GM23338 (cell line): Measurements from ENCODE around the gene BCAS1. TPM values are rescaled to one million over a fixed set of nuclear protein-coding genes. Genes with fewer than 3 reads are reported as not detected.

Experiments used
- ATAC-seq: fragments of 200-7000 bp; cut with Tn5 transposase; 3 replicates; pipeline ENCODE4 v1.9.1; 2020
- DNase-seq: peaks from one replicate; pipeline ENCODE4 v3.0.0-alpha.2; 2015; ENCODE audit warnings: low spot score
- H2AFZ ChIP-seq: fragments of 200-600 bp; sonication (generic); 2 replicates; pipeline ENCODE4 v1.8.0; 2016; ENCODE audit warnings: antibody characterized with exemption, mild to moderate bottlenecking, moderate library complexity
- H3F3A ChIP-seq: fragments of 200-600 bp; sonication (generic); replicated peaks from 2 replicates; pipeline ENCODE4 v1.8.0; 2017; ENCODE audit warnings: antibody characterized with exemption, mixed run types, low read depth
- H3K27ac ChIP-seq: fragments of 200-600 bp; sonication (generic); 2 replicates; pipeline ENCODE4 v1.6.1; 2016; ENCODE audit warnings: low read depth
- H3K27me3 ChIP-seq: fragments of 200-600 bp; sonication (generic); 2 replicates; pipeline ENCODE4 v1.8.0; 2016; ENCODE audit warnings: mild to moderate bottlenecking, mixed run types, moderate library complexity; ENCODE audit not compliant: insufficient read depth
- H3K36me3 ChIP-seq: fragments of 200-600 bp; sonication (generic); 2 replicates; pipeline ENCODE4 v1.8.0; 2016; ENCODE audit warnings: mild to moderate bottlenecking; ENCODE audit not compliant: insufficient read depth
- H3K4me1 ChIP-seq: fragments of 200-600 bp; sonication (generic); 2 replicates; pipeline ENCODE4 v1.8.0; 2016; ENCODE audit warnings: mild to moderate bottlenecking, moderate library complexity; ENCODE audit not compliant: insufficient read depth
- H3K4me2 ChIP-seq: fragments of 200-600 bp; sonication (generic); 2 replicates; pipeline ENCODE4 v1.7.1; 2017; ENCODE audit warnings: mixed run types
- H3K4me3 ChIP-seq: fragments of 200-600 bp; sonication (generic); 2 replicates; pipeline ENCODE4 v1.6.1; 2016; ENCODE audit warnings: mixed run types
- H3K79me2 ChIP-seq: fragments of 200-600 bp; sonication (generic); replicated peaks from 2 replicates; pipeline ENCODE4 v1.8.0; 2017; ENCODE audit warnings: mild to moderate bottlenecking; ENCODE audit not compliant: insufficient read depth
- H3K9me2 ChIP-seq: fragments of 200-600 bp; sonication (generic); 2 replicates; pipeline ENCODE4 v1.8.0; 2017; ENCODE audit not compliant: insufficient read depth
- H4K20me1 ChIP-seq: fragments of 200-600 bp; sonication (generic); replicated peaks from 2 replicates; pipeline ENCODE4 v1.8.0; 2017; ENCODE audit warnings: mild to moderate bottlenecking; ENCODE audit not compliant: insufficient read depth
- H3K27ac Mint-ChIP-seq: 2 replicates; pipeline ENCODE4 v1.8.0; 2020; ENCODE audit warnings: inconsistent platforms, mild to moderate bottlenecking, moderate library complexity, mixed read lengths
- H3K27me3 Mint-ChIP-seq: 3 replicates; pipeline ENCODE4 v1.8.0; 2022; ENCODE audit warnings: low read depth, mild to moderate bottlenecking, moderate library complexity, mixed read lengths, inconsistent platforms; ENCODE audit not compliant: insufficient read depth, poor library complexity
- H3K36me3 Mint-ChIP-seq: 3 replicates; pipeline ENCODE4 v1.8.0; 2021; ENCODE audit warnings: low read depth, mild to moderate bottlenecking, inconsistent platforms, moderate library complexity, mixed read lengths
- H3K4me1 Mint-ChIP-seq: 3 replicates; pipeline ENCODE4 v1.8.0; 2020; ENCODE audit warnings: mild to moderate bottlenecking, inconsistent platforms, mixed read lengths
- H3K4me3 Mint-ChIP-seq: 3 replicates; pipeline ENCODE4 v1.8.0; 2021; ENCODE audit warnings: moderate library complexity, mild to moderate bottlenecking, inconsistent platforms, mixed read lengths
- H3K9me3 Mint-ChIP-seq: 3 replicates; pipeline ENCODE4 v1.8.0; 2020; ENCODE audit warnings: moderate library complexity, mild to moderate bottlenecking, inconsistent platforms, mixed read lengths
- CREB1 ChIP-seq: fragments of 250-450 bp; sonication (Bioruptor Pico); IDR thresholded peaks from 2 replicates; pipeline ENCODE4 v1.5.0; 2020; ENCODE audit warnings: low read depth, mild to moderate bottlenecking, moderate library complexity
- CTCF ChIP-seq, 2 experiments: fragments of 200-600 bp in 1 of 2; sonication (generic) in 1 of 2; conservative IDR thresholded peaks; 2 replicates each; pipeline versions ENCODE4 v1.5.1 to v1.6.1; 2016 to 2017; ENCODE audit warnings: antibody characterized with exemption in 2 of 2, low read depth in 2 of 2, mild to moderate bottlenecking in 2 of 2, moderate library complexity in 1 of 2
- ETS1 ChIP-seq: IDR thresholded peaks from 2 replicates; pipeline ENCODE4 v1.6.1; 2016; ENCODE audit warnings: antibody characterized with exemption
- EZH2 ChIP-seq: fragments of 200-600 bp; sonication (generic); IDR thresholded peaks from one replicate; pipeline ENCODE4 v1.8.0; 2017; ENCODE audit warnings: antibody characterized with exemption, mild to moderate bottlenecking, low read depth; ENCODE audit not compliant: unreplicated experiment
- POLR2AphosphoS5 ChIP-seq: IDR thresholded peaks from 2 replicates; pipeline ENCODE4 v1.6.1; 2016; ENCODE audit warnings: antibody characterized with exemption, low read depth
- REST ChIP-seq: IDR thresholded peaks from one replicate; pipeline ENCODE4 v1.6.1; 2018; ENCODE audit warnings: antibody characterized with exemption; ENCODE audit not compliant: unreplicated experiment
- STAT1 ChIP-seq: IDR thresholded peaks from one replicate; pipeline ENCODE4 v1.6.1; 2016; ENCODE audit warnings: antibody characterized with exemption; ENCODE audit not compliant: unreplicated experiment
- ZNF331 ChIP-seq: fragments of 250-450 bp; sonication (Bioruptor Pico); IDR thresholded peaks from 2 replicates; pipeline ENCODE4 v1.5.0; 2020; ENCODE audit warnings: low read depth, mild to moderate bottlenecking, moderate library complexity
- polyA plus RNA-seq: library from polyadenylated mRNA; unstranded; fragments of >200 nt; fragmentation: Nextera tagmentation; extraction: Ambion mirVana; gene quantifications from 2 replicates; pipeline ENCODE4 v1.2.1, GENCODE V29; 2016
- total RNA-seq: library from RNA; depleted of rRNA; stranded (reverse); fragments of >200 nt; shearing (Covaris generic); gene quantifications from 2 replicates; pipeline ENCODE4 v1.2.3, GENCODE V29; 2014

BCAS1 gene
- total and polyA plus RNA-seq, 2 experiments from 2014 or later = 0.17 to 0.19 TPM

DNA sequence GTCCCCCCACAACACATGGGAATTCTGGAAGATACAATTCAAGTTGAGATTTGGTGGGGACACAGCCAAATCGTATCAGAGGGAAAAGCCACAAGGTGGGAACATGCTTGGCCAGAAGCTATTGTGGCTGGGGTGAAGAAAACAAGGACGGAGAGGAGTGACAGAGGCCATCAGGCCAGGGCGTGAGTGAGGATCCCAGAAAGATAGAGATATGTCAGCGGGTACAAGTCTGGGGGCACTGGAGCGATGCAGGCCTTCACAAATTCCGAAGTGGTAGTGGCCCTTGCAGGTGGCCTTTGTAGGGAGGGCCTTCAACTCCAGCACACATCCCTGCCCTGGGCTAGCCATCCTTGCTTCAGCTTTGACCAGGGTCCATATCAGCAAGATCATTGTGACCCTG lies 159.1 kb downstream of the BCAS1 start (continued):
- TF ChIP-seq REST = no peak

DNA sequence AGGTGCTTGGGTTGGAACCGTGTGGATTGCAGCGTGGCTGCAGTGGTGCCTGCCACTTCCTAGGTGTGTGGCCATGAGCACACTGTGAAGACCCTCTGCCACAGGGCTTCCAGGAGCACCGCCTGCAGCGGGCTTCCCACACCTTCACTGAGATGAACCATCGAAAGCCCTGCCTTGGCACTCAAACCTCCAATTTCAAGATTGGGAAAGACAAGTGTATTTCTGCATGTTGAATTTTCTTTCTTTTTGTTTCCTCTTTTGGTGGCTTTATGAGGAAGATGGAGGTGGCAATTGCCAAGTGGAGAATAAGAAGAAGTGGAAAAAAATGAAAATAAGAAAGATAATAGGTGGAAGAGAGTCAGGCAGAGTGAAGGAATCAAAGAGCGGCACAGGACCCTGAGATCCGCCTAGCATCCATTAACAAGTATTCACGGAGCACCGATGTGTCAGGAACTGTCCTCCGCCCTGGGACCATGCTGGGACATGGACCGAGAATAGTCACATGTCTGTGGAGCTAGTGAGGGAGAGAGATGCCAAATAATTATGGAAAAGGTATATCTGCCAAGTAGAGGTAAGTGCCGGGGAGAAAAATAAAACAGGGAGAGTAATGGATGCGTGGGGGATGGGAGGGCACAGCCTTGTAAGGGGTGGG lies 159.9 kb downstream of the BCAS1 start:
- Histone ChIP-seq H3K4me2 (no peak overlapping the region), H3K4me1 (peaks cover 24% of the 10 kb centered on the region), H2AFZ (no peak overlapping the region), H3K4me3 (no peak overlapping the region), H3K27me3 (no peaks in the 10 kb centered on the region), H3K36me3 (no peaks in the 10 kb centered on the region), H3K9me2 (no peaks in the 10 kb centered on the region), H3K27ac (no peak overlapping the region), H3F3A (no peaks in the 10 kb centered on the region; the same call in 1 of the 2 replicates), H3K79me2 (no peaks in the 10 kb centered on the region), H4K20me1 (no peaks in the 10 kb centered on the region)
- Mint-ChIP-seq H3K4me3 (no peak overlapping the region), H3K9me3 (peaks cover 12% of the 10 kb centered on the region), H3K27ac (no peak overlapping the region), H3K36me3 (peaks cover 10% of the 10 kb centered on the region), H3K27me3 (peaks cover 7% of the 10 kb centered on the region), H3K4me1 (peaks cover 18% of the 10 kb centered on the region; the same call in 2 of the 3 replicates)
- ATAC-seq = no peak
- no peak for DNase-seq
- no peak for TF ChIP-seq ETS1
- no peak for TF ChIP-seq STAT1
- no peak for TF ChIP-seq REST
- TF ChIP-seq CTCF (conservative IDR thresholded peaks at IDR 0.05; ENCODE audit: low read depth in 2 of 2) = no peak
- no peak for TF ChIP-seq EZH2
- no peak for TF ChIP-seq ZNF331 (CRISPR knock-in tag)
- TF ChIP-seq CREB1 = no peak
- no peak for TF ChIP-seq POLR2AphosphoS5
